ENCODE data around the gene IFI6.
A peak's percentile ranks its signal among the peaks of the same experiment; 100 is the strongest.

The IFI6 gene

GRCh38 chr1:27669876-27670275 lies 2.1 kb downstream of the IFI6 start:
- DNase-seq, result no peak

GRCh38 chr1:27668808-27669723 lies 2.9 kb downstream of the IFI6 start:
- peak; percentile 48 for DNase-seq

GRCh38 chr1:27668121-27668807 lies 3.7 kb downstream of the IFI6 start:
- DNase-seq, result no peak

GRCh38 chr1:27666791-27667254 lies 5.2 kb downstream of the IFI6 start:
- DNase-seq, result no peak

GRCh38 chr1:27666294-27666693 lies 5.7 kb downstream of the IFI6 start:
- no peak for DNase-seq

- no peak for DNase-seq
Observed at GRCh38 chr1:27665016-27665651, 6.9 kb downstream of the IFI6 start.

GRCh38 chr1:27664291-27664690 lies 7.7 kb downstream of the IFI6 start:
- no peak for DNase-seq

GRCh38 chr1:27662707-27663393 lies 9.1 kb downstream of the IFI6 start:
- DNase-seq, result peak; percentile 46

- DNase-seq, result no peak
Observed at GRCh38 chr1:27662261-27662660, 9.7 kb downstream of the IFI6 start.

- DNase-seq, result no peak
Observed at GRCh38 chr1:27661412-27662075, 10.4 kb downstream of the IFI6 start.

GRCh38 chr1:27660300-27660835 lies 11.6 kb downstream of the IFI6 start:
- DNase-seq, result no peak

- peak; percentile 78 for DNase-seq
Observed at GRCh38 chr1:27659497-27660299, 12.3 kb downstream of the IFI6 start.

- no peak for DNase-seq
Observed at GRCh38 chr1:27658951-27659496, 13.0 kb downstream of the IFI6 start.

- no peak for DNase-seq
Observed at GRCh38 chr1:27656157-27656893, 15.7 kb downstream of the IFI6 start.

- DNase-seq, result no peak
Observed at GRCh38 chr1:27655151-27655937, 16.6 kb downstream of the IFI6 start.

GRCh38 chr1:27652111-27652864 lies 19.7 kb downstream of the IFI6 start:
- no peak for DNase-seq

GRCh38 chr1:27650539-27651175 lies 21.3 kb downstream of the IFI6 start:
- no peak for DNase-seq

GRCh38 chr1:27650171-27650538 lies 21.8 kb downstream of the IFI6 start:
- DNase-seq, result no peak
